Measurements from ENCODE around the gene PREP. TPM values are rescaled to one million over a fixed set of nuclear protein-coding genes. Genes with fewer than 3 reads are reported as not detected.

Gene PREP
- total RNA-seq, 1 donor from 2014 or later, result 46.3 TPM

GRCh38 chr6:105313211-105313610 lies 89.7 kb downstream of the PREP start:
- intact Hi-C loops (cut with micrococcal nuclease), result no loop called here

GRCh38 chr6:105310947-105311346 lies 91.9 kb downstream of the PREP start:
- intact Hi-C loops (cut with micrococcal nuclease), result no loop called here

GRCh38 chr6:105310371-105310770 lies 92.5 kb downstream of the PREP start:
- intact Hi-C loops (cut with micrococcal nuclease), result no loop called here

GRCh38 chr6:105308840-105309239 lies 94.0 kb downstream of the PREP start:
- intact Hi-C loops (cut with micrococcal nuclease), result no loop called here

GRCh38 chr6:105305521-105305920 lies 97.4 kb downstream of the PREP start:
- intact Hi-C loops (cut with micrococcal nuclease), result no loop called here

GRCh38 chr6:105304825-105305224 lies 98.1 kb downstream of the PREP start:
- intact Hi-C loops (cut with micrococcal nuclease), result no loop called here

GRCh38 chr6:105304366-105304765 lies 98.5 kb downstream of the PREP start:
- intact Hi-C loops (cut with micrococcal nuclease), result no loop called here

- intact Hi-C loops (cut with micrococcal nuclease), result no loop called here
These were observed 100.2 kb downstream of the PREP start for GRCh38 chr6:105302617-105303128.

GRCh38 chr6:105301756-105302616 lies 100.9 kb downstream of the PREP start:
- intact Hi-C loops (cut with micrococcal nuclease), result no loop called here

- intact Hi-C loops (cut with micrococcal nuclease), result no loop called here
These were observed 101.8 kb downstream of the PREP start for GRCh38 chr6:105301072-105301503.

GRCh38 chr6:105300090-105300489 lies 102.8 kb downstream of the PREP start:
- intact Hi-C loops (cut with micrococcal nuclease), result no loop called here

GRCh38 chr6:105294129-105294528 lies 108.8 kb downstream of the PREP start:
- intact Hi-C loops (cut with micrococcal nuclease), result no loop called here

GRCh38 chr6:105292689-105293339 lies 110.1 kb downstream of the PREP start:
- intact Hi-C loops (cut with micrococcal nuclease), result no loop called here

GRCh38 chr6:105291525-105291924 lies 111.4 kb downstream of the PREP start:
- intact Hi-C loops (cut with micrococcal nuclease), result no loop called here

- intact Hi-C loops (cut with micrococcal nuclease), result no loop called here
These were observed 120.0 kb downstream of the PREP start for GRCh38 chr6:105282631-105283585.

GRCh38 chr6:105280033-105280432 lies 122.8 kb downstream of the PREP start:
- intact Hi-C loops (cut with micrococcal nuclease), result no loop called here

- intact Hi-C loops (cut with micrococcal nuclease), result no loop called here
These were observed 123.4 kb downstream of the PREP start for GRCh38 chr6:105279463-105279862.

- intact Hi-C loops (cut with micrococcal nuclease), result no loop called here
These were observed 124.1 kb downstream of the PREP start for GRCh38 chr6:105278813-105279212.

- intact Hi-C loops (cut with micrococcal nuclease), result no loop called here
These were observed 124.8 kb downstream of the PREP start for GRCh38 chr6:105278035-105278434.

GRCh38 chr6:105276374-105276773 lies 126.5 kb downstream of the PREP start:
- intact Hi-C loops (cut with micrococcal nuclease), result no loop called here

- intact Hi-C loops (cut with micrococcal nuclease), result no loop called here
These were observed 127.3 kb downstream of the PREP start for GRCh38 chr6:105275542-105275941.

Measured in T-helper 2 cell treated with Interferon-gamma antibody and Interleukin-4, amounts not matched to agents 100 ng/mL and 5 ng/mL, for 36 hours (primary cell).